HepG2 (cell line): Measurements from ENCODE around the gene TSPAN5. TPM values are rescaled to one million over a fixed set of nuclear protein-coding genes. Genes with fewer than 3 reads are reported as not detected.

ENCODE experiments used
- ATAC-seq: fragments of 200-7000 bp; cut with Tn5 transposase; 3 replicates; pipeline ENCODE4 v1.9.1; 2020; ENCODE audit warnings: mild to moderate bottlenecking, moderate library complexity
- BruUV-seq: library from RNA; stranded (reverse); fragments of 400-500 nt; replicated peaks from 2 replicates; lab custom pipeline; 2021; lab: Mats Ljungman, UMichigan
- CTCF ChIA-PET: fragments of 300-600 bp; formaldehyde crosslinking; extraction: SDS; loops from one replicate; lab custom pipeline; 2021; ENCODE audit warnings: low total read pairs, inconsistent platforms, low intra/inter-chr PET ratio; lab: Yijun Ruan, JAX
- POLR2A ChIA-PET: fragments of 350-600 bp; sonication (Branson Sonifier 250); formaldehyde crosslinking; loops from one replicate; lab custom pipeline; 2020; ENCODE audit warnings: antibody characterized with exemption, inconsistent platforms; lab: Yijun Ruan, JAX
- DNase-seq: peaks from one replicate; pipeline ENCODE4 v3.0.0-alpha.2; 2015; ENCODE audit warnings: low spot score
- FAIRE-seq: peaks from 3 replicates; lab custom pipeline; 2011; peaks lifted over from hg19 to GRCh38; lab: Jason Lieb, UNC
- H2AFZ ChIP-seq: one replicate; pipeline ENCODE4 v1.6.1; 2011; ENCODE audit warnings: low read length, inconsistent platforms
- H3K27ac ChIP-seq: fragments of 300-600 bp; 3 replicates; pipeline ENCODE4 v1.8.0; 2011; ENCODE audit warnings: mixed run types, mild to moderate bottlenecking, mixed read lengths, low read length, inconsistent platforms; ENCODE audit not compliant: insufficient read depth; ENCODE audit errors: extremely low read length
- H3K27me3 ChIP-seq, 2 experiments: fragments of 200-600 bp in 1 of 2; 2 replicates in 1 of 2; 3 replicates in 1 of 2; pipeline versions ENCODE4 v1.6.0 to v1.8.0; 2011; ENCODE audit warnings: low read length in 2 of 2, mild to moderate bottlenecking in 2 of 2, moderate library complexity in 2 of 2, inconsistent platforms in 1 of 2; ENCODE audit not compliant: insufficient read depth in 2 of 2, control insufficient read depth in 1 of 2
- H3K36me3 ChIP-seq, 2 experiments: fragments of 200-600 bp in 1 of 2; replicated peaks in 1 of 2; 2 replicates in 1 of 2; 3 replicates in 1 of 2; pipeline versions ENCODE4 v1.5.1 to v1.8.0; 2011; ENCODE audit warnings: low read length in 2 of 2, inconsistent platforms in 1 of 2; ENCODE audit not compliant: insufficient read depth in 2 of 2, control insufficient read depth in 1 of 2
- H3K4me1 ChIP-seq: 2 replicates; pipeline ENCODE4 v1.5.1; 2012; ENCODE audit warnings: low read length, inconsistent platforms; ENCODE audit not compliant: insufficient read depth
- H3K4me2 ChIP-seq: 2 replicates; pipeline ENCODE4 v1.6.0; 2011; ENCODE audit warnings: low read depth, low read length, inconsistent platforms
- H3K4me3 ChIP-seq, 3 experiments: fragments of 200-600 bp in 1 of 3; sonication (generic), shearing (Covaris generic) in 1 of 3; replicated peaks in 1 of 3; 2 replicates each; pipeline ENCODE4 v1.5.1; 2011 to 2016; ENCODE audit warnings: low read length in 3 of 3, inconsistent platforms in 2 of 3, low read depth in 2 of 3, mild to moderate bottlenecking in 2 of 3, control low read depth in 1 of 3, mixed read lengths in 1 of 3; ENCODE audit not compliant: insufficient read depth in 1 of 3
- H3K79me2 ChIP-seq: one replicate; pipeline ENCODE4 v1.6.1; 2011; ENCODE audit warnings: low read length, inconsistent platforms; ENCODE audit not compliant: insufficient read depth
- H3K9ac ChIP-seq: 2 replicates; pipeline ENCODE4 v1.6.0; 2011; ENCODE audit warnings: mild to moderate bottlenecking, low read depth, low read length, inconsistent platforms; ENCODE audit not compliant: insufficient read depth
- H3K9me3 ChIP-seq: 2 replicates; pipeline ENCODE4 v1.5.1; 2012; ENCODE audit warnings: mild to moderate bottlenecking, low read length
- H4K20me1 ChIP-seq: 2 replicates; pipeline ENCODE4 v1.6.0; 2011; ENCODE audit warnings: inconsistent platforms, mild to moderate bottlenecking, low read length, moderate library complexity; ENCODE audit not compliant: insufficient read depth
- CBX5 ChIP-seq: sonication (generic); formaldehyde crosslinking; IDR thresholded peaks from 2 replicates; pipeline ENCODE4 v1.4.0; 2020; ENCODE audit warnings: missing genetic modification reagents, borderline replicate concordance
- CENPT ChIP-seq: sonication (generic); formaldehyde crosslinking; IDR thresholded peaks from 2 replicates; pipeline ENCODE4 v1.8.0; 2022; ENCODE audit warnings: low read depth, mild to moderate bottlenecking, moderate library complexity, missing genetic modification reagents
- E2F1 ChIP-seq: sonication (generic); formaldehyde crosslinking; IDR thresholded peaks from 2 replicates; pipeline ENCODE4 v1.5.0; 2020; ENCODE audit warnings: missing genetic modification reagents
- ETV5 ChIP-seq: IDR thresholded peaks from 2 replicates; pipeline ENCODE4 v1.6.1; 2018; ENCODE audit warnings: missing biosample characterization, missing genetic modification reagents, inconsistent platforms, borderline replicate concordance
- FOSL1 ChIP-seq: sonication (generic); formaldehyde crosslinking; IDR thresholded peaks from 2 replicates; pipeline ENCODE4 v1.9.0; 2021; ENCODE audit warnings: missing genetic modification reagents, borderline replicate concordance
- GATAD2A ChIP-seq: IDR thresholded peaks from 2 replicates; pipeline ENCODE4 v1.6.1; 2016
- HDAC1 ChIP-seq: sonication (generic); formaldehyde crosslinking; IDR thresholded peaks from 2 replicates; pipeline ENCODE4 v1.5.1; 2020; ENCODE audit warnings: mild to moderate bottlenecking, missing genetic modification reagents
- HOXA3 ChIP-seq: sonication (generic); formaldehyde crosslinking; IDR thresholded peaks from 2 replicates; pipeline ENCODE4 v1.5.0; 2020; ENCODE audit warnings: missing genetic modification reagents
- JARID2 ChIP-seq: sonication (generic); formaldehyde crosslinking; IDR thresholded peaks from 2 replicates; pipeline ENCODE4 v1.8.1; 2023; ENCODE audit warnings: missing genetic modification reagents, inconsistent platforms; ENCODE audit not compliant: insufficient replicate concordance
- NFKB2 ChIP-seq: sonication (generic); formaldehyde crosslinking; IDR thresholded peaks from 2 replicates; pipeline ENCODE4 v1.4.0; 2020; ENCODE audit warnings: missing genetic modification reagents, borderline replicate concordance
- NFYB ChIP-seq: sonication (generic); formaldehyde crosslinking; IDR thresholded peaks from 2 replicates; pipeline ENCODE4 v1.4.0; 2020; ENCODE audit warnings: missing genetic modification reagents
- NR2F2 ChIP-seq: IDR thresholded peaks from 2 replicates; pipeline ENCODE4 v1.6.1; 2012; ENCODE audit warnings: low read depth, inconsistent platforms, borderline replicate concordance
- SKI ChIP-seq: fragments of 450-650 bp; IDR thresholded peaks from one replicate; pipeline ENCODE4 v1.6.1; 2018; ENCODE audit warnings: mild to moderate bottlenecking; ENCODE audit not compliant: partially characterized antibody
- ZMYM2 ChIP-seq: sonication (generic); formaldehyde crosslinking; IDR thresholded peaks from 2 replicates; pipeline ENCODE4 v1.8.0; 2022; ENCODE audit warnings: mild to moderate bottlenecking, missing genetic modification reagents
- ZNF10 ChIP-seq: sonication (generic); formaldehyde crosslinking; IDR thresholded peaks from 2 replicates; pipeline ENCODE4 v1.4.0; 2020; ENCODE audit warnings: mild to moderate bottlenecking, low read depth, missing genetic modification reagents, borderline replicate concordance
- ZNF350 ChIP-seq: sonication (generic); formaldehyde crosslinking; IDR thresholded peaks from 2 replicates; pipeline ENCODE4 v1.4.0; 2020; ENCODE audit warnings: mild to moderate bottlenecking, low read depth, missing genetic modification reagents, borderline replicate concordance
- ZNF776 ChIP-seq: sonication (generic); formaldehyde crosslinking; IDR thresholded peaks from 2 replicates; pipeline ENCODE4 v1.4.0; 2020; ENCODE audit warnings: mild to moderate bottlenecking, missing genetic modification reagents
- WGBS: methylation state at CpG from one replicate; pipeline ENCODE4 v1.1.6; 2017; ENCODE audit warnings: low lambda C conversion rate; 5-methylcytosine and 5-hydroxymethylcytosine counted together
- in situ Hi-C: cut with HindIII; loops from 2 replicates; pipeline ENCODE4 v1.10.0; 2017; ENCODE audit warnings: low pct_unique_long_range_greater_than_20kb; ENCODE audit not compliant: extremely low pct_ligation_motif_present
- intact Hi-C: fragments of 100-400 bp; cut with micrococcal nuclease; formaldehyde crosslinking; loops from one replicate; pipeline ENCODE4 v1.10.0; 2022; ENCODE audit not compliant: unreplicated experiment
- polyA plus RNA-seq, 8 experiments: library from polyadenylated mRNA; depleted of rRNA in 3 of 8; stranded (reverse) in 7 of 8; unstranded in 1 of 8; fragments of >200 nt; fragmentation: Illumina TruSeq in 4 of 8; extraction: Trizol in 4 of 8; gene quantifications; 2 replicates each; pipeline versions ENCODE4 v1.2.1 to v1.2.3, GENCODE V29; 2011 to 2016; ENCODE audit warnings: low read depth in 4 of 8, missing spikeins in 1 of 8, mixed read lengths in 1 of 8; ENCODE audit not compliant: insufficient read depth in 1 of 8
- total RNA-seq, 5 experiments: library from RNA; depleted of rRNA; stranded (reverse); fragments of >200 nt; fragmentation: Illumina TruSeq; extraction: Trizol; gene quantifications; 2 replicates each; pipeline ENCODE4 v1.2.3, GENCODE V29; 2016; ENCODE audit warnings: low read depth in 1 of 5
- TF ChIP-seq, protein P1 (sequence below): IDR thresholded peaks from 2 replicates; pipeline ENCODE4 v1.6.1; 2016; ENCODE audit warnings: low read depth, control low read depth

Gene TSPAN5
- total and polyA plus RNA-seq, 2 of the 13 experiments (the other 11 are each of a cell fraction or from before 2014, with no cell fraction given) = 0.20 to 0.53 TPM

DNA sequence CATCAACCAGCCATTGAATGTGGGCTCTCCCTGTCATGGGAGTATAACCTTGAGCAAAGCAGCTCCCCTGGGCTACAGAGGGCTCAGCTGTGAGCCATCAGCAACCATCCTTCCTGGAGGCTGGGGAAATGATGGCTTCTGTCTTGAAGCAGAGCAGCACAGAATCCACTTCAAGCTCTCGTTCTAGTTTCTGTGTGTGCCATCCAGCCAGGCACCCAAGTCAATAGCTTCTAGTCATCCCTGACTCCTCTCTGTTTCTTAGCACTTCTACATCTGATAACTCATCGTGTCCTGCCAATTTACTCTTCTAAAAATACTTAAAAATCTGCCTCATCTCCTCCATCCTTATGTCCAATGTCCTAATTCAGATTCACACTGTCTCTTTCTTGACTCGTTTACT lies 42.2 kb upstream of the TSPAN5 start (continued):
- TF ChIP-seq NFYB (CRISPR knock-in tag) = no peak

DNA sequence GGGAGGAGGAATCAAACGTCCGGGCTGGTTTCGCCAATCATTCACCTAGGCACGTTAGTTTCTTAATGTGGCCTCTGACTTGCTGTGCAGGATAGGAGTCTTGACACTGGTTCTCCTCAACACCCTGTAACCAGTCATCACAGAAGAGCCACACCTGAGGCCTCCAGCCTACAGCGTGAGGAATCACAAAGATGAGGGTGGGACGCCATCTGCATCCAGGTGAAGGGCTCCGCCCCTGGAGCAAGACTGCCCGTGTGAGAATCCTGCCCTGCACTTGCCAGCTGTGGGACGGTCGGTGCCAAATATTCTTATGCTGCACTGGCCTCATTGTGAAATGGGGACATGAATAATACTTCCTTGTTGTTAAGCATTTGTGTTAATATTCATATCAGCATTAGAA lies 35.7 kb upstream of the TSPAN5 start:
- FAIRE-seq (no peak), ATAC-seq (no peak), DNase-seq (no peak)
- H3K4me2 ChIP-seq = no peak overlapping the region
- H3K9ac ChIP-seq = no peak overlapping the region
- H3K4me3 ChIP-seq = no peak overlapping the region
- TF ChIP-seq GATAD2A (CRISPR knock-in tag) = no peak
- no peak for TF ChIP-seq ZNF776 (CRISPR knock-in tag)
- no peak for TF ChIP-seq CENPT (CRISPR knock-in tag)
- TF ChIP-seq, protein P1, sequence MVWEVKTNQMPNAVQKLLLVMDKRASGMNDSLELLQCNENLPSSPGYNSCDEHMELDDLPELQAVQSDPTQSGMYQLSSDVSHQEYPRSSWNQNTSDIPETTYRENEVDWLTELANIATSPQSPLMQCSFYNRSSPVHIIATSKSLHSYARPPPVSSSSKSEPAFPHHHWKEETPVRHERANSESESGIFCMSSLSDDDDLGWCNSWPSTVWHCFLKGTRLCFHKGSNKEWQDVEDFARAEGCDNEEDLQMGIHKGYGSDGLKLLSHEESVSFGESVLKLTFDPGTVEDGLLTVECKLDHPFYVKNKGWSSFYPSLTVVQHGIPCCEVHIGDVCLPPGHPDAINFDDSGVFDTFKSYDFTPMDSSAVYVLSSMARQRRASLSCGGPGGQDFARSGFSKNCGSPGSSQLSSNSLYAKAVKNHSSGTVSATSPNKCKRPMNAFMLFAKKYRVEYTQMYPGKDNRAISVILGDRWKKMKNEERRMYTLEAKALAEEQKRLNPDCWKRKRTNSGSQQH = no peak
- no peak for TF ChIP-seq ETV5 (CRISPR knock-in tag)
- WGBS = 60% methylated on average over 10 of the region's 10 CpGs
- no peaks in the 10 kb centered on the region for H3K9me3 ChIP-seq
- H3K4me1 ChIP-seq = no peaks in the 10 kb centered on the region
- in situ Hi-C loops = no loop called here
- H3K27ac ChIP-seq = no peak overlapping the region
- H3K36me3 ChIP-seq = no peaks in the 10 kb centered on the region
- ChIA-PET POLR2A (no interaction called here), CTCF (no interaction called here)
- no peak overlapping the region for H2AFZ ChIP-seq
- no peaks in the 10 kb centered on the region for H4K20me1 ChIP-seq
- no TSS peak for BruUV-seq
- no peaks in the 10 kb centered on the region; a peak in 1 of 5 replicates for H3K27me3 ChIP-seq
- no peaks in the 10 kb centered on the region for H3K79me2 ChIP-seq
- intact Hi-C loops = no loop called here

DNA sequence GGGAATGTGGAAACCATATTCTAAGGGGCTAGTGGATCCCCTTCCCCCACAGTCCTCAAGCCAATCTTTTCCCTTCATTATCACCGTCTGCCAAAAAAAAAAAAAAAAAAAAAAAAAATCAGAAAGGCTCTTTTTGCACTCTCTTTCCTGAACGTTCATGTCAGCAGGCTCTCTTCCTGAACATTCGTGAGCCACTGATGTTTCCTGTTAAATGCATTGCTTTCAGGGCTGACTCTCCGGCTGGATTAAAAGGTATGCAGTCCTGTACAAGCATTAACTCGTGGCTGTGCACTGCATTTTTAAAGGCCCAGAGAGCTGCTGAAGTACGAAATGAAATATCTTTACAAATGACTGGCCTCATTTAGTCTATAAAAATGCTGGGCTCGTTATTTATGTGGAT lies 34.0 kb upstream of the TSPAN5 start:
- Histone ChIP-seq H3K27ac (no peak overlapping the region), H3K36me3 (no peaks in the 10 kb centered on the region), H3K4me1 (no peaks in the 10 kb centered on the region), H3K27me3 (no peaks in the 10 kb centered on the region; a peak in 1 of 5 replicates), H3K79me2 (no peaks in the 10 kb centered on the region), H2AFZ (no peak overlapping the region), H3K9me3 (no peaks in the 10 kb centered on the region), H3K4me3 (no peak overlapping the region), H3K4me2 (no peak overlapping the region), H4K20me1 (no peaks in the 10 kb centered on the region), H3K9ac (no peak overlapping the region)
- FAIRE-seq (no peak), ATAC-seq (no peak), DNase-seq (no peak)
- no TSS peak for BruUV-seq
- ChIA-PET POLR2A (no interaction called here), CTCF (no interaction called here)
- in situ Hi-C loops = no loop called here
- WGBS = 13% methylated on average over 7 of the region's 7 CpGs
- intact Hi-C loops = no loop called here
- TF ChIP-seq ZNF350 (CRISPR knock-in tag) = no peak
- no peak for TF ChIP-seq JARID2 (CRISPR knock-in tag)
- TF ChIP-seq E2F1 = no peak
- TF ChIP-seq SKI = no peak
- no peak for TF ChIP-seq ZNF10 (CRISPR knock-in tag)
- TF ChIP-seq NR2F2 = no peak
- no peak for TF ChIP-seq HDAC1 (CRISPR knock-in tag)
- no peak for TF ChIP-seq HOXA3 (CRISPR knock-in tag)
- no peak for TF ChIP-seq FOSL1 (CRISPR knock-in tag)
- no peak for TF ChIP-seq CBX5 (CRISPR knock-in tag)
- no peak for TF ChIP-seq NFKB2 (CRISPR knock-in tag)
- TF ChIP-seq ZMYM2 (CRISPR knock-in tag) = no peak
